SK-N-MC (cell line): ENCODE measurements around the gene RYR2.

ENCODE experiments used
- DNase-seq: peaks from one replicate; pipeline ENCODE4 v3.0.0-alpha.2; 2011; ENCODE audit warnings: low read depth, low spot score
- H3K27ac ChIP-seq: fragments of 200-600 bp; sonication (generic); 2 replicates; pipeline ENCODE4 v1.5.1; 2016; ENCODE audit warnings: mixed run types
- H3K36me3 ChIP-seq: fragments of 200-600 bp; sonication (generic); 2 replicates; pipeline ENCODE4 v1.6.1; 2017; ENCODE audit warnings: antibody characterized with exemption, low read length, mixed read lengths; ENCODE audit not compliant: insufficient read depth
- H3K4me3 ChIP-seq: fragments of 200-600 bp; sonication (generic); 2 replicates; pipeline ENCODE4 v1.5.1; 2016
- H3K9ac ChIP-seq: fragments of 200-600 bp; sonication (generic); 2 replicates; pipeline ENCODE4 v1.8.0; 2017; ENCODE audit warnings: mixed run types, mixed read lengths; ENCODE audit not compliant: insufficient read length
- H3K9me3 ChIP-seq: fragments of 200-600 bp; sonication (generic); 2 replicates; pipeline ENCODE4 v1.6.1; 2017; ENCODE audit warnings: low read depth, mild to moderate bottlenecking, antibody characterized with exemption, low read length, moderate library complexity, mixed read lengths
- EZH2 ChIP-seq: fragments of 200-600 bp; sonication (generic); IDR thresholded peaks from one replicate; pipeline ENCODE4 v1.6.1; 2017; ENCODE audit warnings: antibody characterized with exemption
- FOXP2 ChIP-seq: optimal IDR thresholded peaks from 2 replicates; pipeline ENCODE3; 2011; ENCODE audit warnings: mild to moderate bottlenecking, moderate library complexity; ENCODE audit not compliant: insufficient read depth; ENCODE audit errors: extremely low read length, control extremely low read depth
- POLR2AphosphoS5 ChIP-seq: IDR thresholded peaks from 2 replicates; pipeline ENCODE4 v1.6.1; 2012; ENCODE audit warnings: mild to moderate bottlenecking, low read depth, low read length, borderline replicate concordance

RYR2 gene

GRCh38 chr1:237690656-237691055, 648.7 kb downstream of the RYR2 start:
- no peak overlapping the region for H3K4me3 ChIP-seq
- DNase-seq: no peak
- no peak overlapping the region for H3K27ac ChIP-seq
- TF ChIP-seq POLR2AphosphoS5 (no peak), EZH2 (no peak), FOXP2 (no peak)
- no peak overlapping the region for H3K9ac ChIP-seq
- no peaks in the 10 kb centered on the region for H3K36me3 ChIP-seq
- H3K9me3 ChIP-seq: no peaks in the 10 kb centered on the region

GRCh38 chr1:237692255-237692654, 650.3 kb downstream of the RYR2 start:
- H3K4me3 ChIP-seq: no peak overlapping the region
- no peaks in the 10 kb centered on the region for H3K36me3 ChIP-seq
- no peak overlapping the region for H3K9ac ChIP-seq
- no peaks in the 10 kb centered on the region for H3K9me3 ChIP-seq
- no peak for TF ChIP-seq FOXP2
- no peak for TF ChIP-seq POLR2AphosphoS5
- no peak for TF ChIP-seq EZH2
- DNase-seq: no peak
- no peak overlapping the region for H3K27ac ChIP-seq

GRCh38 chr1:237695878-237696277, 653.9 kb downstream of the RYR2 start:
- no peak overlapping the region for H3K27ac ChIP-seq
- no peaks in the 10 kb centered on the region for H3K36me3 ChIP-seq
- H3K9ac ChIP-seq: no peak overlapping the region
- no peaks in the 10 kb centered on the region for H3K9me3 ChIP-seq
- H3K4me3 ChIP-seq: no peak overlapping the region
- no peak for DNase-seq
- TF ChIP-seq FOXP2 (no peak), POLR2AphosphoS5 (no peak), EZH2 (no peak)

GRCh38 chr1:237700181-237700580, 658.2 kb downstream of the RYR2 start:
- Histone ChIP-seq H3K9ac (no peak overlapping the region), H3K9me3 (no peaks in the 10 kb centered on the region), H3K4me3 (no peak overlapping the region), H3K27ac (no peak overlapping the region), H3K36me3 (no peaks in the 10 kb centered on the region)
- no peak for TF ChIP-seq FOXP2
- no peak for TF ChIP-seq POLR2AphosphoS5
- TF ChIP-seq EZH2: no peak
- no peak for DNase-seq

- no peaks in the 10 kb centered on the region for H3K36me3 ChIP-seq
- no peak for TF ChIP-seq EZH2
- TF ChIP-seq FOXP2: no peak
- no peak for DNase-seq
- no peaks in the 10 kb centered on the region for H3K9me3 ChIP-seq
- no peak overlapping the region for H3K27ac ChIP-seq
- H3K9ac ChIP-seq: no peak overlapping the region
- no peak overlapping the region for H3K4me3 ChIP-seq
Measured at GRCh38 chr1:237701534-237701933, 659.5 kb downstream of the RYR2 start.

GRCh38 chr1:237702161-237702560, 660.2 kb downstream of the RYR2 start:
- no peak for DNase-seq
- Histone ChIP-seq H3K9ac (no peak overlapping the region), H3K9me3 (no peaks in the 10 kb centered on the region), H3K36me3 (no peaks in the 10 kb centered on the region), H3K27ac (no peak overlapping the region), H3K4me3 (no peak overlapping the region)
- TF ChIP-seq POLR2AphosphoS5 (no peak), EZH2 (no peak), FOXP2 (no peak)

- H3K4me3 ChIP-seq: no peak overlapping the region
- no peaks in the 10 kb centered on the region for H3K36me3 ChIP-seq
Measured at GRCh38 chr1:237705462-237705861, 663.5 kb downstream of the RYR2 start.

GRCh38 chr1:237709355-237709754, 667.4 kb downstream of the RYR2 start:
- H3K36me3 ChIP-seq: 0 out of 2 replicates have a peak, but pooled peaks cover 5% of the 10 kb centered on the region
- H3K27ac ChIP-seq: no peak overlapping the region
- DNase-seq: no peak
- H3K9ac ChIP-seq: no peak overlapping the region
- H3K9me3 ChIP-seq: no peaks in the 10 kb centered on the region
- TF ChIP-seq FOXP2: no peak
- TF ChIP-seq POLR2AphosphoS5: no peak
- TF ChIP-seq EZH2: no peak
- H3K4me3 ChIP-seq: no peak overlapping the region

More at GRCh38 chr1:237705462-237705861, 663.5 kb downstream of the RYR2 start:
- no peak for TF ChIP-seq FOXP2
- no peak for TF ChIP-seq EZH2
- no peak for TF ChIP-seq POLR2AphosphoS5
- Histone ChIP-seq H3K9me3 (no peaks in the 10 kb centered on the region), H3K27ac (no peak overlapping the region), H3K9ac (no peak overlapping the region)
- no peak for DNase-seq

GRCh38 chr1:237711281-237711680, 669.3 kb downstream of the RYR2 start:
- no peak overlapping the region for H3K27ac ChIP-seq
- no peak overlapping the region for H3K4me3 ChIP-seq
- no peak for TF ChIP-seq EZH2
- TF ChIP-seq FOXP2: no peak
- no peak for TF ChIP-seq POLR2AphosphoS5

More at GRCh38 chr1:237711281-237711680, 669.3 kb downstream of the RYR2 start:
- DNase-seq: no peak
- Histone ChIP-seq H3K9ac (no peak overlapping the region), H3K36me3 (0 out of 2 replicates have a peak, but pooled peaks cover 5% of the 10 kb centered on the region), H3K9me3 (no peaks in the 10 kb centered on the region)
